Endothelial cell of umbilical vein (primary cell): ENCODE data around the gene GSG1L. TPM values are rescaled to one million over a fixed set of nuclear protein-coding genes. Genes with fewer than 3 reads are reported as not detected.

Source experiments
- BruUV-seq: library from RNA; stranded (reverse); fragments of 400-500 nt; replicated peaks from 2 replicates; lab custom pipeline; 2021; lab: Mats Ljungman, UMichigan
- CTCF ChIA-PET: fragments of 300-600, 350-600 bp; sonication (Branson Sonifier 250); formaldehyde crosslinking; loops from one replicate; lab custom pipeline; 2021; ENCODE audit warnings: antibody characterized with exemption, inconsistent platforms; lab: Charles Lee
- POLR2A ChIA-PET: fragments of 300-600, 350-600 bp; sonication (Branson Sonifier 250); formaldehyde crosslinking; loops from one replicate; lab custom pipeline; 2021; ENCODE audit warnings: antibody characterized with exemption, inconsistent platforms; lab: Charles Lee
- DNase-seq: peaks from one replicate; pipeline ENCODE4 v3.0.0-alpha.2; 2011; ENCODE audit warnings: low read depth, low spot score
- FAIRE-seq: peaks from 2 replicates; lab custom pipeline; 2011; peaks lifted over from hg19 to GRCh38; lab: Jason Lieb, UNC
- H2AFZ ChIP-seq: 2 replicates; pipeline ENCODE4 v1.6.0; 2012; ENCODE audit warnings: low read depth, low read length, control low read depth, inconsistent platforms
- H3K27ac ChIP-seq: 2 replicates; pipeline ENCODE4 v1.5.1; 2011; ENCODE audit warnings: low read depth, mild to moderate bottlenecking, control low read depth, low read length, moderate library complexity; ENCODE audit not compliant: insufficient read depth
- H3K27me3 ChIP-seq, 2 experiments: 2 replicates each; pipeline versions ENCODE4 v1.6.0 to v1.6.1; 2011; ENCODE audit warnings: low read length in 2 of 2, mixed read lengths in 1 of 2; ENCODE audit not compliant: control insufficient read depth in 2 of 2, insufficient read depth in 2 of 2
- H3K36me3 ChIP-seq, 2 experiments: 2 replicates in 1 of 2; 3 replicates in 1 of 2; pipeline ENCODE4 v1.5.1; 2011; ENCODE audit warnings: low read length in 2 of 2, mild to moderate bottlenecking in 1 of 2, moderate library complexity in 1 of 2; ENCODE audit not compliant: control insufficient read depth in 2 of 2, insufficient read depth in 2 of 2; ENCODE audit errors: extremely low read depth in 1 of 2
- H3K4me1 ChIP-seq: 3 replicates; pipeline ENCODE4 v1.5.1; 2011; ENCODE audit warnings: mild to moderate bottlenecking, low read length; ENCODE audit not compliant: control insufficient read depth, insufficient read depth; ENCODE audit errors: extremely low read depth
- H3K4me2 ChIP-seq: 2 replicates; pipeline ENCODE4 v1.6.1; 2011; ENCODE audit warnings: low read length, control low read depth, mixed read lengths; ENCODE audit not compliant: insufficient read depth
- H3K4me3 ChIP-seq, 3 experiments: fragments of 200-600 bp in 1 of 3; sonication (generic), shearing (Covaris generic) in 1 of 3; replicated peaks in 1 of 3; 2 replicates each; pipeline ENCODE4 v1.5.1; 2011 to 2016; ENCODE audit warnings: control low read depth in 3 of 3, low read length in 3 of 3, mild to moderate bottlenecking in 2 of 3, inconsistent platforms in 1 of 3, low read depth in 1 of 3, moderate library complexity in 1 of 3; ENCODE audit not compliant: insufficient read depth in 1 of 3
- H3K79me2 ChIP-seq: 2 replicates; pipeline ENCODE4 v1.6.0; 2012; ENCODE audit warnings: low read length, inconsistent platforms; ENCODE audit not compliant: control insufficient read depth, insufficient read depth
- H3K9ac ChIP-seq: replicated peaks from 2 replicates; pipeline ENCODE3; 2011; ENCODE audit warnings: low read length, control low read depth; ENCODE audit not compliant: insufficient read depth; ENCODE audit errors: extremely low read depth
- H3K9me1 ChIP-seq: replicated peaks from 3 replicates; pipeline ENCODE4 v1.6.0; 2011; ENCODE audit warnings: mild to moderate bottlenecking, low read length; ENCODE audit not compliant: control insufficient read depth, insufficient read depth; ENCODE audit errors: extremely low read depth
- H3K9me3 ChIP-seq: replicated peaks from 2 replicates; pipeline ENCODE4 v1.5.1; 2012; ENCODE audit warnings: low read length, inconsistent platforms; ENCODE audit not compliant: control insufficient read depth, insufficient read depth
- H4K20me1 ChIP-seq: replicated peaks from 2 replicates; pipeline ENCODE3; 2011; ENCODE audit warnings: mild to moderate bottlenecking, low read length; ENCODE audit not compliant: control insufficient read depth, insufficient read depth; ENCODE audit errors: extremely low read depth
- EZH2 ChIP-seq: IDR thresholded peaks from 2 replicates; pipeline ENCODE4 v1.6.1; 2012; ENCODE audit warnings: borderline replicate concordance, low read depth, mild to moderate bottlenecking, moderate library complexity, low read length, inconsistent platforms; ENCODE audit not compliant: severe bottlenecking
- FOS ChIP-seq: IDR thresholded peaks from 2 replicates; pipeline ENCODE4 v1.6.1; 2011; ENCODE audit warnings: mild to moderate bottlenecking, low read length, moderate library complexity, borderline replicate concordance; ENCODE audit not compliant: insufficient read depth
- GATA2 ChIP-seq: IDR thresholded peaks from 2 replicates; pipeline ENCODE4 v1.7.0; 2011; ENCODE audit warnings: low read depth, mild to moderate bottlenecking, moderate library complexity, mixed read lengths, low read length; ENCODE audit not compliant: insufficient read length, insufficient read depth
- JUN ChIP-seq: IDR thresholded peaks from 2 replicates; pipeline ENCODE4 v1.6.1; 2011; ENCODE audit warnings: borderline replicate concordance, low read depth; ENCODE audit not compliant: insufficient read length, insufficient read depth
- MYC ChIP-seq: IDR thresholded peaks from one replicate; pipeline ENCODE4 v1.6.1; 2011; ENCODE audit warnings: mild to moderate bottlenecking, low read depth, low read length
- POLR2A ChIP-seq: IDR thresholded peaks from 2 replicates; pipeline ENCODE4 v1.6.1; 2012; ENCODE audit warnings: low read depth, mild to moderate bottlenecking, control low read depth, low read length
- POLR2AphosphoS5 ChIP-seq: IDR thresholded peaks from 2 replicates; pipeline ENCODE4 v1.6.1; 2012; ENCODE audit warnings: low read depth, mild to moderate bottlenecking, control low read depth, low read length, moderate library complexity; ENCODE audit not compliant: insufficient read depth
- dilution Hi-C: fragments of 300-500 bp; cut with MboI; formaldehyde crosslinking; loops from one replicate; pipeline ENCODE4 v1.15.0; 2019; ENCODE audit warnings: low sequenced_read_pairs; ENCODE audit not compliant: extremely low pct_ligation_motif_present
- intact Hi-C: fragments of 100-400 bp; cut with micrococcal nuclease; formaldehyde crosslinking; loops from one replicate; pipeline ENCODE4 v1.10.0; 2022
- polyA plus RNA-seq, 4 experiments: library from polyadenylated mRNA; depleted of rRNA in 3 of 4; stranded (reverse) in 3 of 4; unstranded in 1 of 4; fragments of >200 nt; gene quantifications; 2 replicates each; pipeline versions ENCODE4 v1.2.1 to v1.2.3, GENCODE V29; 2011 to 2012; ENCODE audit warnings: missing spikeins in 1 of 4
- total RNA-seq: library from RNA; stranded (reverse); gene quantifications from 2 replicates; pipeline ENCODE4 v1.2.3, GENCODE V29; 2021
- TF ChIP-seq, protein P1 (sequence below), 2 donors: IDR thresholded peaks; 1 replicate in 1 of 2; 2 replicates in 1 of 2; pipeline ENCODE4 v1.5.1; 2011; ENCODE audit warnings: low read length in 2 of 2, mild to moderate bottlenecking in 2 of 2, moderate library complexity in 2 of 2, control low read depth in 1 of 2, inconsistent platforms in 1 of 2, low read depth in 1 of 2; ENCODE audit not compliant: insufficient read depth in 1 of 2; ENCODE audit errors: extremely low read depth in 1 of 2
- TF ChIP-seq, protein P2 (sequence below): IDR thresholded peaks from 2 replicates; pipeline ENCODE4 v1.6.1; 2011; ENCODE audit not compliant: insufficient read depth, insufficient read length

Gene GSG1L
- total and polyA plus RNA-seq, 2 donors (not counting 3 experiments of a cell fraction or from before 2014, with no cell fraction given): 0.06 TPM; not detected in 1

- H3K4me2 ChIP-seq: no peak overlapping the region
- TF ChIP-seq MYC: no peak
- TF ChIP-seq POLR2A: no peak
- TF ChIP-seq FOS: no peak
- TF ChIP-seq POLR2AphosphoS5: no peak
- no peak for TF ChIP-seq GATA2
- TF ChIP-seq, protein P1, sequence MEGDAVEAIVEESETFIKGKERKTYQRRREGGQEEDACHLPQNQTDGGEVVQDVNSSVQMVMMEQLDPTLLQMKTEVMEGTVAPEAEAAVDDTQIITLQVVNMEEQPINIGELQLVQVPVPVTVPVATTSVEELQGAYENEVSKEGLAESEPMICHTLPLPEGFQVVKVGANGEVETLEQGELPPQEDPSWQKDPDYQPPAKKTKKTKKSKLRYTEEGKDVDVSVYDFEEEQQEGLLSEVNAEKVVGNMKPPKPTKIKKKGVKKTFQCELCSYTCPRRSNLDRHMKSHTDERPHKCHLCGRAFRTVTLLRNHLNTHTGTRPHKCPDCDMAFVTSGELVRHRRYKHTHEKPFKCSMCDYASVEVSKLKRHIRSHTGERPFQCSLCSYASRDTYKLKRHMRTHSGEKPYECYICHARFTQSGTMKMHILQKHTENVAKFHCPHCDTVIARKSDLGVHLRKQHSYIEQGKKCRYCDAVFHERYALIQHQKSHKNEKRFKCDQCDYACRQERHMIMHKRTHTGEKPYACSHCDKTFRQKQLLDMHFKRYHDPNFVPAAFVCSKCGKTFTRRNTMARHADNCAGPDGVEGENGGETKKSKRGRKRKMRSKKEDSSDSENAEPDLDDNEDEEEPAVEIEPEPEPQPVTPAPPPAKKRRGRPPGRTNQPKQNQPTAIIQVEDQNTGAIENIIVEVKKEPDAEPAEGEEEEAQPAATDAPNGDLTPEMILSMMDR (IDR thresholded peaks at IDR 0.05; ENCODE audit: extremely low read depth in 1 of 2, insufficient read depth in 1 of 2, low read depth in 1 of 2, low read length in 2 of 2): no peak
- TF ChIP-seq, protein P2, sequence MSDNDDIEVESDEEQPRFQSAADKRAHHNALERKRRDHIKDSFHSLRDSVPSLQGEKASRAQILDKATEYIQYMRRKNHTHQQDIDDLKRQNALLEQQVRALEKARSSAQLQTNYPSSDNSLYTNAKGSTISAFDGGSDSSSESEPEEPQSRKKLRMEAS: no peak
- TF ChIP-seq JUN: no peak
- no peak for TF ChIP-seq EZH2
- no peaks in the 10 kb centered on the region for H3K27me3 ChIP-seq
- dilution Hi-C loops: no loop called here
- no TSS peak for BruUV-seq
- intact Hi-C loops: no loop called here
- ChIA-PET POLR2A (no interaction called here), CTCF (no interaction called here)
- DNase-seq (no peak), FAIRE-seq (no peak)
- no peaks in the 10 kb centered on the region for H3K9me3 ChIP-seq
- H3K4me1 ChIP-seq: no peaks in the 10 kb centered on the region
- no peaks in the 10 kb centered on the region for H4K20me1 ChIP-seq
- H3K9ac ChIP-seq: no peak overlapping the region
- H3K4me3 ChIP-seq: no peak overlapping the region
- H3K36me3 ChIP-seq: peaks cover 0 to 2% of the 10 kb centered on the region in 2 experiments
- H3K79me2 ChIP-seq: no peaks in the 10 kb centered on the region
- no peak overlapping the region for H3K27ac ChIP-seq
- no peaks in the 10 kb centered on the region for H3K9me1 ChIP-seq
- H2AFZ ChIP-seq: no peak overlapping the region
These were observed 311.8 kb downstream of the GSG1L start for GRCh38 chr16:27751676-27752075.
